Fibroblast of skin of abdomen (primary cell): ENCODE data around the gene UNC45B.
A peak's percentile ranks its signal among the peaks of the same experiment; 100 is the strongest.
"Not testable (repeated sequence)": the region's sequence is repeated elsewhere in the genome, so short reads cannot be mapped to it uniquely, and the experiment has no call there.

Source experiments
- DNase-seq: peaks from one replicate; pipeline ENCODE4 v3.0.0-alpha.2; 2013

Gene UNC45B

DNA sequence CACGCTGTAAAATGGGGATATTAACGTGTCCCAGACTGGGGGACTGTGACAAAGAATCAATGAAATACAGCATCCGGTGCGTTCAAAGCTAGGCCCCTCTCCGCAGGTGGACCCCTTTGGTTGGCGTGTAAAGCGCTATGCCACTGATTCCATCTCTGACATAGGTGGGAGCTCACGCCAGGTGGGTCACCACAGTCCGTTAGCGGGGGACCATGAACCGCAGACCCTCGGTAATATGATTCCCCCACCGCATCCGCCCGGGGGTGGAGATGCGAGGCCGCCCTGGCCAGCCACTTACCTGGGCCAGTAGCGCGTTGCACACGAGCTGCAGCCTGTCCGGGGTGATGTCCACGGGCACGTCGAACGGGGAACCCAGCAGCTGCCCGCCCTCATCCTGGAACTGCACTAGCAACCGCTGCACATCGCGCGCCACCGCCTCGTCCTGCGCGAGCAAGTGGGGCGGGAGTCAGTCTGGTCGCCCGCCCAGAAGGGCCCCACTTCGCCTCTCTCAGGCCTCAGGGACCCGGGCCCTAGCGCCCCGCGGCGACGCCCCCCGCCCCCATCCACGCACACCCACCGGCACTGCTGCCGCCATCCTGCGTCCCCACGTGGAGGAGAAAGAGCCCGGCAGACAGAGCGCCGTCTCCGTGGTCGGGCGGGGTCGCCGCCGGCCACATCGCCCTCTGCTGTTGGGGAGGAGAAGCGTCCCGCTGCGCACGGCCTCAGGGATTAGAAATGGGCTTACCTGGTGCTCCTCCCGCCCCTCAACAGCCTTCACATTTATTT, 5.7 kb upstream of the UNC45B start, which contains the start of gene NLE1:
NLE1 (minus strand) TSS at position 623 of the 786 bp plus-strand sequence; CDS start at position 595, 28 bp downstream.
- peak; percentile 81 for DNase-seq

- DNase-seq = no peak
Measured at GRCh38 chr17:35142467-35142796, 5.2 kb upstream of the UNC45B start.

GRCh38 chr17:35144840-35145239, 2.8 kb upstream of the UNC45B start:
- DNase-seq = no peak

- no peak for DNase-seq
Measured at GRCh38 chr17:35146214-35146833, 1.3 kb upstream of the UNC45B start.

GRCh38 chr17:35148144-35148543, 527 bp downstream of the UNC45B start:
- DNase-seq = no peak

DNA sequence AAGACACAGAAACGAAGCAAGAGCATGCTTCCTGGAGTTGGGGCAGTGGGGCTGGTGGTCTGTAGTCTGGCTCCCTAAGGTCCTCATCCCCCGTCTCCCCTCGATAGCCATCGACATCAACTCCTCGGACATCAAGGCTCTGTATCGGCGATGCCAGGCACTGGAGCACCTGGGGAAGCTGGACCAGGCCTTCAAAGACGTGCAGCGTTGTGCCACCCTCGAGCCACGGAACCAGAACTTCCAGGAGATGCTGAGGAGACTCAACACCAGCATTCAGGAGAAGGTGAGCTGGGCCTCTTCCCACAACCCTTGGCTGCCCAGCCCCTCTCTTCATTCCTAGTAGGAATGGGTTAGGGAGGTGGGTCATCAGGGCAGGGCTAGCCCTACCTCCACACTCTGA, 2.3 kb downstream of the UNC45B start:
- DNase-seq = no peak

- DNase-seq = not testable (repeated sequence)
Measured at GRCh38 chr17:35151080-35151479, 3.5 kb downstream of the UNC45B start.

DNA sequence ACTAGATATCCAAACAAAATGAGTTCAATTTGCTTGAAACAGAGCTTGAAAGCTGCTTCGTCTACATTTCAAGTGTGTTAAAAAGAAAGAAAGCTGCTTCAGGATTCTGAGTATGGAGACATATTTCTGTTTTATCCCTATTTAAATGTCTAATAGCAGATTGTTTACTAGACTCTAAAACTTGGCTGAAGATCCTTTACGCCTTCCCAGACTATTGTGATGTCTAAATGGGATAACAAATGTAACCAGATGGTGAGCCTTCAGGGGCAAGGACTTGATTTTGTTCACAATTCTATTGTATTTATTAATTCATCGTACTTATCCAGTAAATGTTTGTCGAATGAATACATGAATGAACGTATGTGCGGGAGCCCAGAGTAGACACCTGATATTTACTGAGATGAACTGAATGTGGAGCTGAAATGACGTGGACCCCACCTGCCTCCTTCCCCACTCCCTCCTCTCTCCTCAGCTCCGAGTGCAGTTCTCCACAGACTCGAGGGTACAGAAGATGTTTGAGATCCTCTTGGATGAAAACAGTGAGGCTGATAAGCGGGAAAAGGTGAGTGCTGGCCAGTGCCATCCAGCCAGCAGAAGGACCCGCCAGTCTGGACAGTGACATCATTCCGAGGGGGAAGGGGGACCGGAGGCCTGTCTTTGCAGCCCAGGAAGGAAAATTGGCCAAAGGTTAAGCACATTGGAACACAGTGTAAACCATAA, 5.0 kb downstream of the UNC45B start:
- DNase-seq = no peak

- DNase-seq = no peak
Measured at GRCh38 chr17:35154196-35155165, 6.9 kb downstream of the UNC45B start.

- DNase-seq = no peak
Measured at GRCh38 chr17:35155246-35155645, 7.6 kb downstream of the UNC45B start.

GRCh38 chr17:35159940-35160339, 12.3 kb downstream of the UNC45B start:
- DNase-seq = no peak

- no peak for DNase-seq
Measured at GRCh38 chr17:35160354-35161201, 13.0 kb downstream of the UNC45B start.

DNA sequence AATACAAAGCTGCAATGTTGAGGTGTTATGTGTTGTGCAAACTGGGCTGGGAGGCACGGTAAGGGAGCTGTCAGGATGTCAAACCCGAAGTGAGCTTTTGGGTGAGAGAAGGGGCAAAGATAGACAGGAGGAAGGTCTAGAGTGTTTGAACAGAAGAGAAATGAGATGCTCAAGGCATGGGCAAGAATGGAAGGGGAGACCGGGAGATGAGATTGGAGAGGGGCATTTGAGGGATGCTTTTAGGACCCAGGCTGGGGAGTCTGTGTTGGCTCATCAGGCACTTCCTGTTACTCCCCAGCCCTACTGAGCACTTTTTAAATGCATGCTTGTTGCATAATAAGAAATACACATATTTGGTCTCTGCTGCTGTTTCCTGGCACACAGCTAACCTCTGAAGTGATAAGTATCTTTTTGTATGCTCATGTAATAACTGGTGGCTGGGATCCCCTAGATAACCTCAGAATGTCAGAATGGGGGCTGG, 13.7 kb downstream of the UNC45B start:
- no peak for DNase-seq

DNA sequence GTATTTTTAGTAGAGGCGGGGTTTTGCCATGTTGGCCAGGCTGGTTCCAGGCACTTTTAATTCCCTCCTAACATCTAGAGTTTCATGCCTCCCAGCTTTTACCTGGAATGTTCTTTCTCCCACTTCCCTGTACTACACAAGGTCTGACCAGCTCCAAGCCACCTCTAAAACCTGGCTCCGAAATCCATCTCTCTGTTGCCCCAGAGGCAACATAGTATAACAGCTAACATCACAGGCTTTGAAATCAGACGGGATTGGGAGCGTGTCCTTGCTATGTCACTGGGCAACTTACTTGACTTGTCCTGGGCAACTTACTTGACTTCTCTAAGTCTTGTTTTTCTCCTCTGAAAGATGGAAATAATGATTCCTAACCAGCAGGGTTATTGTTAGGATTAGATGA, 15.1 kb downstream of the UNC45B start:
- DNase-seq = no peak

DNA sequence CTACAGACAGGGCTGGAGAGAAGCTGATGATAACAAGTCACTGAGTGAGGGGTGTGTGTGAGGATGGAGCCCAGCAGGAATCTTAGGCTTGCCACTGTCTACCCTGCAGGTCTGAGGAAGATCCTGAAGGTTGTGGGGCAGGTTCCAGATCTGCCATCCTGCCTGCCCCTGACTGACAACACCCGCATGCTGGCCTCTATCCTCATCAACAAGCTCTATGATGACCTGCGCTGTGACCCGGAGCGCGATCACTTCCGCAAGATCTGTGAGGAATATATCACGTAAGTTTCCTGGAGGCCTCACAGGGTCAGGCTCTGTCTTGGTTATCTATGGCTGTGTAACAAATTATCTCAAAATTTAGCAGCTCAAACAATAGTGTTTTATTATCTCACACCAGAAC, 16.3 kb downstream of the UNC45B start:
- no peak for DNase-seq

DNA sequence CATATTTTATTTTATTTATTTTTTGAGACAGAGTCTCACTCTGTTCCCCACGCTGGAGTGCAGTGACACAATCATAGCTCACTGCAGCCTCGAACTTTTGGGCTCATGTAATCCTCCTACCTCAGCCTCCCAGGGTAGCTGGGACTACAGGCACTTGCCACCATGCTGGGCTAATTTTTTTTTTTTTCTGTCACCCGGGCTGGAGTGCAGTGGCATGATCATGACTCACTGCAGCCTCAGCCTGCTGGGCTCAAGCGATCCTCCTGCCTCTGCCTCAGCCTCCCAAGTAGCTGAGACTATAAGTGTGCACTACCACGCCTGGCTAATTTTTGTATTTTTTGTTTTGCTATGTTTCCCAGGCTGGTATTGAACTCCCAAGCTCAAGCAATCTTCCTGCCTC, 17.1 kb downstream of the UNC45B start:
- DNase-seq = no peak

DNA sequence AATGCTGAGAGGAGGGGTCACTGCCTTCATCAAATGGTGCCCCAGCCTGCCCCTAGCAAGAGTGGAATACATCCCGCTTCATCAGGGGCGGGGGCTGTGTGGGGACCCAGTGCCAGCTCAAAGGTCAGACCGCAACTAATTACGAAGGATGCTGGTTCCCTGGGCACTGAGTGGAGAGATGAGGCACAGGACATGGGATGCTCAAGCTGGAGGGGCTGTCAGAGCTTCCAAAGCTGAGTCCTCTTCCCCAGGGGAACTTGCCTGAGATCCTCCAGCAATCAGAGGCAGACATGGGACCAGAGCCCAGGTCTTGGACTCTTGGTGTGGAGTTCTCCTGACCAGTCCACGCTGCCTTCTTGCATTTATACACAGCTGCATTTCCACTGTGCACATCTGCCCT, 18.9 kb downstream of the UNC45B start:
- DNase-seq = no peak

GRCh38 chr17:35167046-35167445, 19.4 kb downstream of the UNC45B start:
- DNase-seq = no peak

- peak; percentile 12 for DNase-seq
Measured at GRCh38 chr17:35167666-35168065, 20.0 kb downstream of the UNC45B start.

GRCh38 chr17:35169835-35170363, 22.3 kb downstream of the UNC45B start:
- DNase-seq = no peak
